Anterior cingulate cortex (tissue), 58 donors: ENCODE results near the gene KCNQ1OT1.

Experiments used
- DNase-seq, 58 donors: peaks; one replicate each; lab custom pipeline; 2025; lab: John Stamatoyannopoulos, UW

Gene KCNQ1OT1

GRCh38 chr11:2699531-2700414 is at the start of gene KCNQ1OT1:
Gene KCNQ1OT1, minus strand, starts transcription at chr11:2699994.
- peak; percentile 37 to 93 (median 86) for DNase-seq

- DNase-seq = no peak
These were observed 49.2 kb upstream of the KCNQ1OT1 start for GRCh38 chr11:2748814-2749554.

- DNase-seq = no peak
These were observed 48.4 kb upstream of the KCNQ1OT1 start for GRCh38 chr11:2748061-2748813.

GRCh38 chr11:2747248-2748027 is 47.6 kb upstream of the KCNQ1OT1 start:
- no peak for DNase-seq

- peak in 20 of 58 donors; percentile 13 to 69 (median 36) for DNase-seq
These were observed 46.8 kb upstream of the KCNQ1OT1 start for GRCh38 chr11:2746401-2747247.

- no peak for DNase-seq
These were observed 45.7 kb upstream of the KCNQ1OT1 start for GRCh38 chr11:2745511-2745910.

- peak in 1 of 58 donors; percentile 10 for DNase-seq
These were observed 44.4 kb upstream of the KCNQ1OT1 start for GRCh38 chr11:2744166-2744565.

- DNase-seq = no peak
These were observed 43.8 kb upstream of the KCNQ1OT1 start for GRCh38 chr11:2743427-2744110.

- no peak for DNase-seq
These were observed 43.0 kb upstream of the KCNQ1OT1 start for GRCh38 chr11:2742611-2743426.

- no peak for DNase-seq
These were observed 42.4 kb upstream of the KCNQ1OT1 start for GRCh38 chr11:2742201-2742600.

- DNase-seq = no peak
These were observed 41.8 kb upstream of the KCNQ1OT1 start for GRCh38 chr11:2741377-2742131.

- DNase-seq = no peak
These were observed 41.2 kb upstream of the KCNQ1OT1 start for GRCh38 chr11:2741006-2741376.

- no peak for DNase-seq
These were observed 40.6 kb upstream of the KCNQ1OT1 start for GRCh38 chr11:2740275-2740940.

- DNase-seq = no peak
These were observed 39.9 kb upstream of the KCNQ1OT1 start for GRCh38 chr11:2739531-2740274.

- no peak for DNase-seq
These were observed 39.0 kb upstream of the KCNQ1OT1 start for GRCh38 chr11:2738551-2739431.
